Neural cell (in vitro differentiated cells): Measurements from ENCODE around the gene TMEM53.

Experiments
- CTCF ChIP-seq: fragments of 450-650 bp; IDR thresholded peaks from 2 replicates; pipeline ENCODE4 v1.5.1; 2014; ENCODE audit warnings: antibody characterized with exemption, mild to moderate bottlenecking, moderate library complexity; ENCODE audit not compliant: poor library complexity, severe bottlenecking
- EP300 ChIP-seq: fragments of 450-650 bp; conservative IDR thresholded peaks from 2 replicates; pipeline ENCODE4 v1.6.1; 2014; ENCODE audit warnings: antibody characterized with exemption, mild to moderate bottlenecking, moderate library complexity; ENCODE audit not compliant: poor library complexity, severe bottlenecking
- EZH2 ChIP-seq: fragments of 200-600, 300-800 bp; shearing (Covaris generic), sonication (generic); IDR thresholded peaks from 2 replicates; pipeline ENCODE4 v1.6.1; 2014; ENCODE audit warnings: antibody characterized with exemption, low read length, borderline replicate concordance, mild to moderate bottlenecking; ENCODE audit not compliant: insufficient read depth, poor library complexity, severe bottlenecking
- POLR2AphosphoS5 ChIP-seq: IDR thresholded peaks from 2 replicates; pipeline ENCODE4 v1.6.1; 2012
- REST ChIP-seq: IDR thresholded peaks from 2 replicates; pipeline ENCODE4 v1.6.1; 2012; ENCODE audit warnings: borderline replicate concordance
- TAF1 ChIP-seq: IDR thresholded peaks from 2 replicates; pipeline ENCODE4 v1.6.1; 2012; ENCODE audit warnings: low read depth

GRCh38 chr1:44675186-44675585 lies 905 bp upstream of the TMEM53 start:
- TF ChIP-seq EP300 (no peak), REST (no peak), POLR2AphosphoS5 (no peak), TAF1 (no peak), CTCF (no peak), EZH2 (no peak)
